ENCODE results near the gene KLHDC7B.
"Not testable (repeated sequence)": the region's sequence is repeated elsewhere in the genome, so short reads cannot be mapped to it uniquely, and the experiment has no call there.

KLHDC7B gene

GRCh38 chr22:50516891-50517290 is 28.8 kb upstream of the KLHDC7B start:
- Histone ChIP-seq H3K9me3 (no peaks in the 10 kb centered on the region), H3K4me1 (peaks cover 17% of the 10 kb centered on the region; the same call in 1 of the 2 replicates), H4K20me1 (peaks cover 69% of the 10 kb centered on the region), H3K4me3 (no peak overlapping the region), H3K4me2 (no peak overlapping the region), H3K9ac (0 out of 2 replicates have a peak overlapping the region, but pooled peaks have one; percentile 24), H3K36me3 (peaks cover 90% of the 10 kb centered on the region), H3K27ac (no peak overlapping the region), H3K27me3 (no peaks in the 10 kb centered on the region)
- TF ChIP-seq Cebpa-rat (IDR thresholded peaks at IDR 0.05), result no peak

- Histone ChIP-seq H3K4me3 (no peak overlapping the region), H3K36me3 (peaks cover 90% of the 10 kb centered on the region), H3K9me3 (no peaks in the 10 kb centered on the region), H4K20me1 (peaks cover 64% of the 10 kb centered on the region), H3K9ac (no peak overlapping the region), H3K4me2 (no peak overlapping the region), H3K27ac (no peak overlapping the region), H3K4me1 (peaks cover 17% of the 10 kb centered on the region; the same call in 1 of the 2 replicates), H3K27me3 (no peaks in the 10 kb centered on the region)
- TF ChIP-seq Cebpa-rat (IDR thresholded peaks at IDR 0.05), result no peak
Measured at GRCh38 chr22:50517495-50518260, 28.0 kb upstream of the KLHDC7B start.

DNA sequence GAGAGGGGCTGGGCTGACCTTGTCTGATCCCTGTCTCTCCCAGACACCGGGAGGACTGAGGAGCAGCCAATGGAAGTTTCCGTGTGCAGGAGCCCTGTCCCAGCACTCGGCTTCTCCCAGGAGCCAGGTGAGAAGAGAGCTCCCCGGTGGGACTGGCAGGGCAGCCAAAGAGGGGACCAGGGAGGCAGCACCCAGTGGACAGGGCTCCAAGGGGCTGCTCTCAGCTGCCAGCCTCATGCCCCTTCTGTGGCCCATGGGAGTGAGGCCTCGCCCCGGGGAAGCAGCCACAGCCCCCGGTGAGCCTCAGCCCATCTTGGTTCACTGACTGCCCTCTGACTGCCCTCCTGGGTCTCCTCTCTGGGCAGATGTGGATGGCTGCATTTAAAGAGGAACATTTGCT is 27.1 kb upstream of the KLHDC7B start:
- Histone ChIP-seq H3K27ac (no peak overlapping the region), H4K20me1 (peaks cover 64% of the 10 kb centered on the region), H3K36me3 (peaks cover 91% of the 10 kb centered on the region)

GRCh38 chr22:50519151-50519550 is 26.5 kb upstream of the KLHDC7B start:
- Histone ChIP-seq H3K27ac (no peak overlapping the region), H3K36me3 (peaks cover 96% of the 10 kb centered on the region), H3K9ac (no peak overlapping the region), H3K9me3 (no peaks in the 10 kb centered on the region), H3K4me1 (peaks cover 22% of the 10 kb centered on the region), H4K20me1 (peaks cover 64% of the 10 kb centered on the region), H3K27me3 (no peaks in the 10 kb centered on the region), H3K4me3 (no peak overlapping the region), H3K4me2 (no peak overlapping the region)
- no peak for TF ChIP-seq Cebpa-rat (IDR thresholded peaks at IDR 0.05)

More for the DNA sequence above, 27.1 kb upstream of the KLHDC7B start:
- no peak for TF ChIP-seq Cebpa-rat (IDR thresholded peaks at IDR 0.05)
- Histone ChIP-seq H3K4me2 (no peak overlapping the region), H3K9me3 (no peaks in the 10 kb centered on the region), H3K9ac (no peak overlapping the region), H3K4me3 (no peak overlapping the region), H3K27me3 (no peaks in the 10 kb centered on the region), H3K4me1 (peaks cover 17% of the 10 kb centered on the region; the same call in 1 of the 2 replicates)

DNA sequence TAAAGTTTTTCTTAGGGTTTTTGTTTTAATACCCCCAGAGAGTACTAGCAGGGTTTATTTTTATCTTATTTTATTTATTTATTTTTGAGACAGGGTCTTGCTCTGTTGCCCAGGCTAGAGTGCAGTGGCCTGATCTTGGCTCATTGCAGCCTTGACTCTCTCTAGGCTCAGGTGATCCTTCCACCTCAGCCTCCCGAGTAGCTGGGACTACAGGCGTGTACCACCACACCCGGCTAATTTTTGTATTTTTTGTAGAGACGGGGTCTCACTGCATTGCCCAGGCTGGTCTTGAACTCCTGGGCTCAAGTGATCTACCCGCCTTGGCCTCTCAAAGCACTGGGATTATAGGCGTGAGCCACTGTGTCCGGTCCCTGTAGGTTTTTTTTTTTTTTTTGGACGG is 25.5 kb upstream of the KLHDC7B start:
- H3K9ac ChIP-seq, H3K27ac ChIP-seq, H3K9me3 ChIP-seq, H3K27me3 ChIP-seq, H3K4me3 ChIP-seq, H3K4me2 ChIP-seq: not testable (repeated sequence)
- Histone ChIP-seq H4K20me1 (peaks cover 62% of the 10 kb centered on the region), H3K4me1 (peaks cover 29% of the 10 kb centered on the region), H3K36me3 (peaks cover 87% of the 10 kb centered on the region)

DNA sequence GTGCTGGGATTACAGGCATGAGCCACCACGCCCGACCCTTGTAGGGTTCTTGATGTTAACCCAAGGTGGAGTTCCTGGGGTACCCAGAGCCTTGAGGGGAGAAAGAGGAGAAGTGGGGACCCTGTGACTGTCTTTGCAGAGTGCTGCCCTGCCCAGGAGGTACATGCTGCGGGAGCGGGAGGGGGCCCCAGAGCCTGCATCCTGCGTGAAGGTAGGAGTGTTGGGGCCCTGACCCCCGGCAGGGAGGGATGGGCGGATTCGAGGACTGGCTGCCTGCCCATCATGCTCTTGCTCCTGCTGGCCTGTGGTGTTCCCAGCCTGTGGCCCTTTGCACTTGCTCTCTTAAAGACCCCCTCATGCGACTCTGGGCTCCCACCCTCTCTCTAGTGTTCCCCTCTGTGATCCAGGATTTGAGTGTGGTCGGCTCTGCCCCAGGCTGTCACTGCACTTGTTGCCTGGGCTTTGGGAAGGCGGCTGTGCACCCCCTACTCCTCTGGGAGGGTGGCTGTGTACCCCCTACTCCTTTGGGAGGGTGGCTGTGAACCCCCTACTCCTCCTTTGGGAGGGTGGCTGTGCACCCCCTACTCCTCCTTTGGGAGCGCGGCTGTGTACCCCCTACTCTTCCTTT is 24.8 kb upstream of the KLHDC7B start:
- peaks cover 27% of the 10 kb centered on the region for H3K4me1 ChIP-seq
- no peaks in the 10 kb centered on the region for H3K27me3 ChIP-seq
- H3K9me3 ChIP-seq, result no peaks in the 10 kb centered on the region
- no peak overlapping the region for H3K4me2 ChIP-seq
- H3K36me3 ChIP-seq, result peaks cover 83% of the 10 kb centered on the region
- no peak overlapping the region for H3K9ac ChIP-seq
- peaks cover 57% of the 10 kb centered on the region for H4K20me1 ChIP-seq
- no peak for TF ChIP-seq Cebpa-rat (IDR thresholded peaks at IDR 0.05)
- no peak overlapping the region for H3K4me3 ChIP-seq
- H3K27ac ChIP-seq, result no peak overlapping the region

GRCh38 chr22:50521710-50522109 is 24.0 kb upstream of the KLHDC7B start:
- no peak for TF ChIP-seq Cebpa-rat (IDR thresholded peaks at IDR 0.05)
- no peak overlapping the region for H3K4me2 ChIP-seq
- no peak overlapping the region for H3K4me3 ChIP-seq
- peaks cover 75% of the 10 kb centered on the region for H3K36me3 ChIP-seq
- H3K9ac ChIP-seq, result no peak overlapping the region
- peaks cover 50% of the 10 kb centered on the region for H4K20me1 ChIP-seq
- no peaks in the 10 kb centered on the region for H3K9me3 ChIP-seq
- H3K4me1 ChIP-seq, result peaks cover 23% of the 10 kb centered on the region
- H3K27ac ChIP-seq, result no peak overlapping the region
- no peaks in the 10 kb centered on the region for H3K27me3 ChIP-seq

DNA sequence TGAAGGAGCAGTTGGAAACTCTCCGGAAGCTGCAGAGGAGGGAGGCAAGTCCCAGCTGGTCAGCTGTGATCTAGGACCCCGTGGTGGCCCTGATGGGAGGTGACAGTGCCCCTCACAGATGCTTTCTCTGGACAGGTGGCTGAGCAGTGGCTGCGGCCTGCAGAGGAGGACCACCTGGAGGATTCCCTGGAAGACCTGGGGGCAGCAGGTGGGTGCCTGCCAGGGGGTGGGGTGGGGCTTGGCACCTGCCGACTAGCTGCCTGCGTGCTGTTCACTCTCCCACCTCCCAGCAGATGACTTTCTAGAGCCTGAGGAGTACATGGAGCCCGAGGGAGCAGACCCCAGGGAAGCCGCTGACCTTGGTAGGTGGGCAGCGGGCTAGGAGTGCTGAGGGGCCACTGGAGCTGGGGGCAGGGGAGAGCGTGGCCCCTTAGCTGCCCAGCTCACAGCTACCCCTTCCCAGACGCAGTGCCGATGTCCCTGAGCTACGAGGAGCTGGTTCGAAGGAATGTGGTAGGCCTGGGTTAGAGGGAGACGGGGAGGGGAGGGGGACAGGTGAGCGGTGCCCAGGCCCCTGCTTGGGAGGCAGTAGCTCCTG is 23.4 kb upstream of the KLHDC7B start:
- Histone ChIP-seq H3K4me3 (no peak overlapping the region), H3K9ac (no peak overlapping the region), H4K20me1 (peaks cover 44% of the 10 kb centered on the region), H3K9me3 (no peaks in the 10 kb centered on the region), H3K27ac (no peak overlapping the region), H3K27me3 (no peaks in the 10 kb centered on the region), H3K36me3 (peaks cover 69% of the 10 kb centered on the region), H3K4me1 (peaks cover 23% of the 10 kb centered on the region), H3K4me2 (no peak overlapping the region)
- TF ChIP-seq Cebpa-rat (IDR thresholded peaks at IDR 0.05), result no peak

DNA sequence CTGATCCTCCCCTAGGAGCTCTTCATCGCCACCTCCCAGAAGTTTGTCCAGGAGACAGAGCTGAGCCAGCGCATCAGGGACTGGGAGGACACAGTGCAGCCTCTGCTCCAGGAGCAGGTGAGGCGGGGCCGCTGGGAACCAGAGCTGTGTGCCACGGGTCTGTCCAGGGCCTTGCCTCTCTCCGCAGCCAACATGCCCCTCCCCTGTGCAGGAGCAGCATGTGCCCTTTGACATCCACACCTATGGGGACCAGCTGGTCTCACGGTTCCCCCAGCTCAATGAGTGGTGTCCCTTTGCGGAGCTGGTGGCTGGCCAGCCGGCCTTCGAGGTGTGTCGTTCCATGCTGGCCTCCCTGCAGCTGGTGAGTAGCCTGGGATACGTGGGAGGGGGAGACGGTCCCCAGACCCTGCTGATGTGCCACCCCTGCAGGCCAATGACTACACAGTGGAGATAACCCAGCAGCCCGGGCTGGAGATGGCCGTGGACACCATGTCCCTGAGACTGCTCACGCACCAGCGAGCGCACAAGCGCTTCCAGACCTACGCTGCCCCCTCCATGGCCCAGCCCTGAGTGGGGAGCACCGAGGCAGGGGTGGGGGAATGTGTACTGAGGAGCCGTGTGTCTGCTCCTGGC is 22.8 kb upstream of the KLHDC7B start:
- Histone ChIP-seq H3K27ac (no peak overlapping the region), H4K20me1 (peaks cover 38% of the 10 kb centered on the region), H3K4me1 (peaks cover 27% of the 10 kb centered on the region), H3K4me3 (no peak overlapping the region), H3K9ac (no peak overlapping the region), H3K27me3 (peaks cover 2% of the 10 kb centered on the region; the same call in 1 of the 2 replicates), H3K9me3 (no peaks in the 10 kb centered on the region), H3K4me2 (no peak overlapping the region), H3K36me3 (peaks cover 63% of the 10 kb centered on the region)
- no peak for TF ChIP-seq Cebpa-rat (IDR thresholded peaks at IDR 0.05)

DNA sequence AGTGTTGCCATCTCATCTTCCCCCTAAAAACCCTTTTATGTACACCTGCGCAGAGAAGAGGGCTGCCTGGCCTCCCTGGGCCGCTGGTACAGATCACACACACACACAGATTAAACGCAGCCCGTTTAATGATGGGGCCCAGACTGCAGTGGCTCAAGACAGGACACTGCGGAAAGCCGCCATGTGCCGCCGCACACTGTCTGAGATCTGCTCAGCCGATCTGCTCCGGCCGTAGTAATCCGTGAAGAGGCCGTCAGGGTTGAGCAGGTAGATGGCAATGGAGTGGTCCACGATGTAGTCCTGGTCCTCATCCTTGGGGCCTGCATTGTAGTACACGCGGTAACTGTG is 22.3 kb upstream of the KLHDC7B start:
- peaks cover 7% of the 10 kb centered on the region; the same call in 1 of the 2 replicates for H3K27me3 ChIP-seq
- no peak overlapping the region for H3K9ac ChIP-seq
- no peak overlapping the region for H3K4me3 ChIP-seq
- H3K4me1 ChIP-seq, result peaks cover 30% of the 10 kb centered on the region
- no peak overlapping the region for H3K27ac ChIP-seq
- TF ChIP-seq Cebpa-rat (IDR thresholded peaks at IDR 0.05), result no peak
- no peaks in the 10 kb centered on the region for H3K9me3 ChIP-seq
- peaks cover 33% of the 10 kb centered on the region for H4K20me1 ChIP-seq
- H3K36me3 ChIP-seq, result peaks cover 58% of the 10 kb centered on the region
- H3K4me2 ChIP-seq, result no peak overlapping the region
